Cardiac muscle cell (in vitro differentiated cells and primary cell): ENCODE results near the gene GRK2. TPM values are rescaled to one million over a fixed set of nuclear protein-coding genes. Genes with fewer than 3 reads are reported as not detected.
"Not testable (repeated sequence)": the region's sequence is repeated elsewhere in the genome, so short reads cannot be mapped to it uniquely, and the experiment has no call there.

Experiments used
- DNase-seq, 2 donors: peaks; one replicate each; pipeline versions ENCODE4 v3.0.0 to v3.0.0-alpha.2; 2010 to 2017; ENCODE audit warnings: low read depth in 1 of 2, low spot score in 1 of 2
- H3K27ac ChIP-seq: fragments of 200-600 bp; sonication (generic); 2 replicates; pipeline ENCODE4 v1.5.1; 2016
- H3K27me3 ChIP-seq: fragments of 200-600 bp; sonication (generic); 2 replicates; pipeline ENCODE4 v1.6.0; 2016; ENCODE audit warnings: control low read depth
- H3K36me3 ChIP-seq: fragments of 200-600 bp; sonication (generic); 2 replicates; pipeline ENCODE4 v1.5.1; 2016; ENCODE audit warnings: control low read depth
- H3K4me1 ChIP-seq: fragments of 200-600 bp; sonication (generic); 2 replicates; pipeline ENCODE4 v1.8.1; 2017; ENCODE audit warnings: low read depth, mild to moderate bottlenecking, mixed run types
- H3K4me3 ChIP-seq: fragments of 200-600 bp; sonication (generic); 2 replicates; pipeline ENCODE4 v1.5.1; 2016; ENCODE audit warnings: mild to moderate bottlenecking
- H3K9me3 ChIP-seq: fragments of 200-600 bp; sonication (generic); 2 replicates; pipeline ENCODE4 v1.5.1; 2017; ENCODE audit warnings: low read depth, mild to moderate bottlenecking, control low read depth
- CTCF ChIP-seq: IDR thresholded peaks from 2 replicates; pipeline ENCODE4 v1.5.1; 2012; ENCODE audit warnings: low read depth, mild to moderate bottlenecking, low read length
- polyA plus RNA-seq: library from polyadenylated mRNA; unstranded; fragments of >200 nt; fragmentation: Nextera tagmentation; extraction: Ambion mirVana; gene quantifications from 2 replicates; pipeline ENCODE4 v1.2.1, GENCODE V29; 2016
- total RNA-seq: library from RNA; depleted of rRNA; stranded (reverse); fragments of >200 nt; gene quantifications from 2 replicates; pipeline ENCODE4 v1.2.3, GENCODE V29; 2016

GRK2 gene
- total RNA-seq (49.1 and 72.1 TPM in 2 replicates), polyA plus RNA-seq (62.9 and 85.1 TPM in 2 replicates)

- peak; percentile 60 to 79 for DNase-seq
- Histone ChIP-seq H3K4me1 (peaks cover 15% of the 10 kb centered on the region), H3K27me3 (no peaks in the 10 kb centered on the region), H3K4me3 (peak within 1 kb of the TSS; percentile 67), H3K36me3 (no peaks in the 10 kb centered on the region), H3K9me3 (no peaks in the 10 kb centered on the region), H3K27ac (no peak within 1 kb of the TSS)
- no peak for TF ChIP-seq CTCF
These were observed at the start of gene GRK2 for GRCh38 chr11:67266449-67267187. TSS of gene GRK2 (plus strand) at chr11:67266473. CDS start at chr11:67266700, 227 bp downstream.

GRCh38 chr11:67227726-67228125 lies 38.5 kb upstream of the GRK2 start:
- Histone ChIP-seq H3K36me3 (peaks cover 51% of the 10 kb centered on the region), H3K4me1 (no peaks in the 10 kb centered on the region), H3K27ac (no peak overlapping the region), H3K27me3 (no peaks in the 10 kb centered on the region), H3K9me3 (no peaks in the 10 kb centered on the region), H3K4me3 (no peak overlapping the region)
- no peak for DNase-seq
- TF ChIP-seq CTCF = no peak

- Histone ChIP-seq H3K4me1 (no peaks in the 10 kb centered on the region), H3K4me3 (no peak overlapping the region), H3K27ac (no peak overlapping the region), H3K27me3 (no peaks in the 10 kb centered on the region), H3K9me3 (no peaks in the 10 kb centered on the region), H3K36me3 (peaks cover 44% of the 10 kb centered on the region)
- TF ChIP-seq CTCF = no peak
- DNase-seq = no peak
These were observed 35.9 kb upstream of the GRK2 start for GRCh38 chr11:67230406-67230805.

- peaks cover 44% of the 10 kb centered on the region for H3K36me3 ChIP-seq
- no peak overlapping the region for H3K27ac ChIP-seq
- no peak for DNase-seq
- H3K4me3 ChIP-seq = no peak overlapping the region
- H3K4me1 ChIP-seq = no peaks in the 10 kb centered on the region
- H3K9me3 ChIP-seq = no peaks in the 10 kb centered on the region
- no peaks in the 10 kb centered on the region for H3K27me3 ChIP-seq
- TF ChIP-seq CTCF = no peak
These were observed 35.4 kb upstream of the GRK2 start for GRCh38 chr11:67230886-67231285.

- Histone ChIP-seq H3K9me3 (no peaks in the 10 kb centered on the region), H3K4me1 (peaks cover 11% of the 10 kb centered on the region), H3K27me3 (no peaks in the 10 kb centered on the region), H3K4me3 (no peak overlapping the region), H3K27ac (peak overlapping the region; percentile 25), H3K36me3 (peaks cover 36% of the 10 kb centered on the region)
- no peak for DNase-seq
- no peak for TF ChIP-seq CTCF
These were observed 32.6 kb upstream of the GRK2 start for GRCh38 chr11:67233584-67234190.

GRCh38 chr11:67234571-67234970 lies 31.7 kb upstream of the GRK2 start:
- H3K27ac ChIP-seq, H3K27me3 ChIP-seq, DNase-seq, H3K9me3 ChIP-seq, H3K4me3 ChIP-seq: not testable (repeated sequence)
- peaks cover 28% of the 10 kb centered on the region for H3K36me3 ChIP-seq
- peaks cover 19% of the 10 kb centered on the region for H3K4me1 ChIP-seq
